HG02884 (cell line): Measurements from ENCODE around the gene CIAO3.

Experiments
- ATAC-seq: cut with Tn5 transposase; IDR thresholded peaks from one replicate; pipeline ENCODE4 v1.9.1; 2021; ENCODE audit warnings: mild to moderate bottlenecking, moderate library complexity; ENCODE audit not compliant: unreplicated experiment

The CIAO3 gene

GRCh38 chr16:736936-737481 is 3.8 kb downstream of the CIAO3 start:
- ATAC-seq: no peak

- ATAC-seq: no peak
Observed at GRCh38 chr16:735982-736453, 4.8 kb downstream of the CIAO3 start.

- no peak for ATAC-seq
Observed at GRCh38 chr16:734981-735881, 5.6 kb downstream of the CIAO3 start.

GRCh38 chr16:734208-734980 is 6.4 kb downstream of the CIAO3 start:
- no peak for ATAC-seq

GRCh38 chr16:733382-734207 is 7.2 kb downstream of the CIAO3 start:
- ATAC-seq: no peak

GRCh38 chr16:732936-733335 is 7.9 kb downstream of the CIAO3 start:
- ATAC-seq: no peak

- no peak for ATAC-seq
Observed at GRCh38 chr16:732332-732731, 8.5 kb downstream of the CIAO3 start.

- no peak for ATAC-seq
Observed at GRCh38 chr16:730666-731509, 9.9 kb downstream of the CIAO3 start.

- no peak for ATAC-seq
Observed at GRCh38 chr16:729768-730665, 10.8 kb downstream of the CIAO3 start.

GRCh38 chr16:728890-729744 is 11.7 kb downstream of the CIAO3 start:
- ATAC-seq: no peak

- no peak for ATAC-seq
Observed at GRCh38 chr16:728131-728889, 12.5 kb downstream of the CIAO3 start.

GRCh38 chr16:727291-727977 is 13.4 kb downstream of the CIAO3 start:
- no peak for ATAC-seq

GRCh38 chr16:726438-727290 is 14.1 kb downstream of the CIAO3 start, which contains the start of the genes CCDC78 and HAGHL:
TSS of gene CCDC78 (minus strand) at chr16:726443. CDS start at chr16:726367, 76 bp downstream.
TSS of gene HAGHL (plus strand) at chr16:727106. CDS start at chr16:727510, 404 bp downstream.
- ATAC-seq: no peak

- ATAC-seq: no peak
Observed at GRCh38 chr16:726188-726437, 14.7 kb downstream of the CIAO3 start.

GRCh38 chr16:725463-726187 is 15.2 kb downstream of the CIAO3 start:
- ATAC-seq: no peak
